CD4-positive, alpha-beta T cell treated with Interleukin-6 for 4 hours (primary cell): ENCODE results near the gene TRMT11.
"Not testable (repeated sequence)": the region's sequence is repeated elsewhere in the genome, so short reads cannot be mapped to it uniquely, and the experiment has no call there.

Experiments used
- DNase-seq: peaks from one replicate; pipeline ENCODE4 v3.0.0-alpha.2; 2020; ENCODE audit warnings: mixed read lengths

The TRMT11 gene

GRCh38 chr6:126048635-126049034 is 62.3 kb downstream of the TRMT11 start:
- DNase-seq = no peak

- no peak for DNase-seq
Observed at GRCh38 chr6:126050795-126051194, 64.5 kb downstream of the TRMT11 start.

DNA sequence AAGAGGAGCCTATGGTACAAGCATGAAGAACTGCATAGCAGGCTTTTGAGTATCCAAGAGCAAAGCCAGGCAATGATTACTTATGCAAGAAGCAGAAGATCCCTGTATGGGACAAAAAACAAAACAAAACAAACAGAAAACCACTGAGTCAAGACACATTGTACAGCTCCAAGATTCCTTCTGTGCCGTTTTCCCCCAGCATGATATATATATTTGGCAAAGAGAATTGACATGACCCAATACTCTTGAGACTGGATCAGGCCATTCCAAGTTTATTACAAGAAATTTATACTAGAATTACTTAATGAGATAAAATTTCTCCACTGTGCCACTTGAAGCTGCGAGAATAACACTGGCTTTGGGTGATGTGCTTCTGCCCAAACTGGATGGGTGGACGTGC is 65.5 kb downstream of the TRMT11 start:
- DNase-seq = no peak

DNA sequence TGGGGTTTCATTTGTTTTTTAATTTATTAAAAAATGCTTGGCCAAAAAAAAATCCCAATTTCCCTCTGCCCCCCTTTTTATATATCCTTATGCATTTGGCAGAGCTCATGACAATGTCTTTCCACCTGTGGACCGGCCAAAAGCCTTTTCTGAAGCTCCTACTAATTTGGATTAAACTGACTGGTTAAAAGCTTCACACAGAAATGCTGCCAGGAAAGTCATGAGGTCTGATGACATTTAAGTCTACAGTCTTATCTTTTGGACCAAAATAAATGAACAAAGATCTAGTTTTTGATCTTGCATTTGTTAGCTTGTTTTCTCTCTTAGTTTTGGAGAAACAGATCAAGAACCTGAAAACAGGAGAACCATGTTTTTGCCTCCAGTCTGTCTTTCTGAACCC is 66.1 kb downstream of the TRMT11 start:
- DNase-seq = no peak

DNA sequence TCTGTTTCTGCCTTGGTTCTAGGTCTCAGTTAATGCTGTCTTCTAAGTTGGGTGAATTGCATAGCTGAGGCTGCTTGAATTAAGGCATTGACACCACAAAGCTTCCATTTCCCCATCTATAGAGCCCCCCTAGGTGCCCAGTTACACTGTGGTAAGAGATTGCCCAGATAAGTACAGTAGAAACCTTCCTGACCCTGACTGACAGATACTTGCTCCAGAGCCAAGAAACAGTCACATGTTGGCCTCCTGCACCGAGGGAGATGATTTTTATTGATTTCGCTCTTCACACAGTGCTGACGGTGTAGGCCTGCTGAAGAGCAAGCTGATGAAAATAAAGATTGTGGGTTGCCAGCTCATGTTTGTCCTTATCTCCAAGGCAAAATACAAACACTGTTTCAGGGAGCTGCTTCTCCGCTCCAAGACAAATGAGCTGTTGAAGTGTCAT is 67.9 kb downstream of the TRMT11 start:
- no peak for DNase-seq

GRCh38 chr6:126054802-126055201 is 68.5 kb downstream of the TRMT11 start:
- no peak for DNase-seq

- no peak for DNase-seq
Observed at GRCh38 chr6:126055449-126055848, 69.1 kb downstream of the TRMT11 start.

DNA sequence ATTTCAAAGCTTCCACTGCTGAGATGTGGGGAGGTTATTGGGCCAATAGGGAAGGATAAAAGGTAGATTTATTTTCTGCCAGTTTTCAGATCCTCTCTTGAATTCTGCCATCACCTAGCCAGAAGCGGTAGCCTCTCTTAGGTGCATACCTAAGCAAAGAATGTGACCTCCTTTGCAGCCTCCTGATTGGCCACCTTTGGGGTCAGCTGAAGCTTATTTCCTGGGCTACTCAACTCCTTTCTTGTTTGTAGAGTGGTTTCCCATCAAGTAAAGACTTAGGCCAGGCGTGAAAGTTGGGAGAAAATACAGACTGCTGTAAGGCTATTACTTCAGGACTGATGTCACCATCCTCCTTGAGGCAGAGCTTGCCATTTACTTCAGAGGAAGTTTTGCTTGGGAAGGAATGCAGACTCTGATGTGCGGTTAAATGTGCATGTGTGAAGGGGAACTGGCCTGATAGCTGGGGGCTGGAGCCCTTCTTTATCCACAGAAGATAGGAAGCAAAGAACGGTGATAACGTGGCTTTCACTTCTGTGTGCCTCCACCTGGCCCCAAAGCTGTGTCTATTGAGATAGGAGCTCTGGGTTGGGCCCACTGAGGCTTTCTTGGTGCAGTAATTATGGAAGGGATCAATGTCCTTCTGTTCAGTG is 70.1 kb downstream of the TRMT11 start:
- DNase-seq = no peak

DNA sequence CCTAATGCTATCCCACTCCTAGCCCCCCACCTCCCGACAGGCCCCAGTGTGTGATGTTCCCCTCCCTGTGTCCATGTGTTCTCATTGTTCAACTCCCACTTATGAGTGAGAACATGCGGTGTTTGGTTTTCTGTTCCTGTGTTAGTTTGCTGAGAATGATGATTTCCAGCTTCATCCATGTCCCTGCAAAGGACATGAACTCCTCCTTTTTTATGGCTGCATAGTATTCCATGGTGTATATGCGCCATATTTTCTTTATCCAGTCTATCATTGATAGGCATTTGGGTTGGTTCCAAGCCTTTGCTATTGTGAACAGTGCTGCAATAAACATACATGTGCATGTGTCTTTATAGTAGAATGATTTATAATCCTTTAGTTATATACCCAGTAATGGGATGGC is 71.7 kb downstream of the TRMT11 start:
- DNase-seq = not testable (repeated sequence)

DNA sequence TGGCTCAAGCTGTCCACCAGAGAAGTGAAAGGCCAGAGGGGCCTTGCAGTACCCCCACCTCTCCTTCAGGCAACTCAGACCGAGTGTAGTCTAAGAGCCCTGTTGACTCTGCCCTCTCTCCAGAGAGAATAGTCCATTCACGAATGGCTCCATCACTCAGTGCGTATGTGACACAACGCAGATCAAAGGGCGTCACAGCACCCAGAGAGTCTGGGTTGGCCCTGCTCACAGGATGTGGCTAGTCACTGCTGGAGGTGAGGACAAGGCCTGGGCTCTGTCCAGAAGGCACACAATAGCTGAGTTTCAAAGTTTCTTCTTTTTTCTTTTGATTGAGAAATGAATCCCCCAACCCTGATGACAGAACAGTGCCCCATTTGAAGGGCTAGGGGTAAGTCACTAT is 74.1 kb downstream of the TRMT11 start:
- DNase-seq = no peak

GRCh38 chr6:126063512-126064146 is 77.3 kb downstream of the TRMT11 start:
- no peak for DNase-seq

GRCh38 chr6:126064257-126064747 is 78.0 kb downstream of the TRMT11 start:
- DNase-seq = no peak

DNA sequence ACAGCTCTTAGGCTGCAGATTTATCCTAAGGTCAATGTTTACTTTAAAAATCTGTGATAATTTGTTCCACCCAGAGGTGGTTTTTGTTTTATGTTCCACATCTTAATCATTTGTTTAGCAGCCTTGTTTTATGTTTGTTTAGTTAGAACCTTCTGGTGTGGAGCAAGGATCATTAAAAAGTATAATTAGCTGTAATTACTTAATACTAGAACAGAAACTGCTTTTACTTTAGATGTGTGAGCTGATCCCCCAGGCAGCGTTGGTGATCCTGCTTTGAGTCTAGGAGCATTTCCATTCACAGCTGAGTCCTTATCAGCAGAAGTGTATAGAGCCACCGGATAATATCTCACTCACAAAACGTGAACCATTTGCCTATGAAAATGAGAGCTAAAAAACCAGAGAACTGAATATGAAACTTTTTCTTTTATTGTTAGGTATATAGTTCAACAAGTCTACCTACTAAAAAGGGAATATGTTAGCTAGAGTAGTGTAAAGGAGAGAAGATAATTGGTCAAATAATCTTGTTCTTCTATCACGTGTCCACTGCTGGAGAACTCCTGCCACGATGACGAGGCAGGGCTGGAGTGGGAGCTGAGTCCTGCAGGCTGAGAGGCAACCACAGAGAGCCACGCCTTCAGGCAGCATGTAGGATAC is 78.5 kb downstream of the TRMT11 start:
- DNase-seq = no peak

DNA sequence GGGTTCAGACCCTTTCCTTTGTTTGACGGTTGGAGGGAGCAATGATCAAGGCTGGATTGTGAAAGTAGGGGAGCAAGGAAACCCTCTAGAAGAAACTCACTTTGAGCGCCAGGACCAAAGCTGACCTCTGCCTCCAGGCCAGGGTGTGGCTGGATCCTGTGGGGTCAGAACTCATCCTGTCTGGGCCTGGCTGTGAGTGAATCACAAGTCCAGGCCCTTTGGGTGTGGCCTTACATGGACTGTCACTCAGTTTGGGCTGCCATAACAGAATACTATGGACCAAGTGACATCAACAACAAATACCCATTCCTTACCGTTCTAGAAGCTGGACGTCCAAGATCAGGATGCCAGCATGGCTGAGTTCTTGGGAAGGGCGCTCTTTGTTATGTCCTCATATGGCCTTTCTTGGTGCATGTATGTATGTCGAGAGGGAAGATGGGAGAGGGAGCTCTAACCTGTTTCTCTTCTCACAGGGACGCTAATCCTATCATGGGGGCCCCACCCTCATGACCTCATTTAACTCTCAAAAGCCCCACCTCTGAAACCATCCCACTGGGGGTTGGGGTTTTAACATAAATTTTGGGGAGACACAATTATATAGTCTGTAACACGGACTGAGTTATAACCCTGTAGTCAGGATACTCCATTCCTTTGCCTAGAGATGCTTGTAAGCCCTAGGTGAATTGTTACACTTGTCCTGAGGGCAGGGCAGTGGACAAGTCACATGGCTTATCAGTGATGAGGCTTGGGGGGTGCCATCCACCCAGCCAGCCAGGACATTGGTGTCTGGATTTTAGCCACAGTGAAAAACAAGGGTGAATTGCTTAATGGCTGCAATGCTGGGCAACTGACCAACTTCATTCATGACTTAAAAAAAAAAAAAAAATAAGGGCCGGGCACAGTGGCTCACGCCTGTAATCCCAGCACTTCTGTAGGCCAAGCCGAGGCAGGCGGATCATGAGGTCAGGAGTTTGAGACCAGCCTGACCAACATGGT is 80.0 kb downstream of the TRMT11 start:
- no peak for DNase-seq

- DNase-seq = no peak
Observed at GRCh38 chr6:126067073-126067472, 80.7 kb downstream of the TRMT11 start.

DNA sequence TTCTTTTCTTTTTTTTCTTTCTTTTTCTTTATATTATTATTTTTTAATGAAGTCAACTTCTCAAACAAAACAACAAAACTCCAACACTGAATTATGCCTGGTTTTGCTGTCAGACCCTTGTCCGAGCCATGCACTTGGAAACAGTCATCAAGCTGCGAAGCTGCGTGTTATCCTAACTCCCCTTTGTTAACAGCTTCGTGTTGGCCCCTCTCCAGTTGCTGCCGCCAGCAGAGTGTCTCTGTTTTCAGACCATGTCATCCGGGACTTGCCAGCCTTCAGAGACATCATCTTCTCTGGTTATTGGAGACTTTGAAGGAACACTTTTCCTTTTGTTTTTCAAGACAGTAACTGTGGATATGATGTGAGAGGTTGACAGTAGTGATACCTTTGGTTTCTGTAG is 83.1 kb downstream of the TRMT11 start:
- no peak for DNase-seq

- no peak for DNase-seq
Observed at GRCh38 chr6:126071000-126071647, 84.8 kb downstream of the TRMT11 start.

GRCh38 chr6:126072172-126072571 is 85.8 kb downstream of the TRMT11 start:
- DNase-seq = no peak

GRCh38 chr6:126072834-126073233 is 86.5 kb downstream of the TRMT11 start:
- no peak for DNase-seq

- no peak for DNase-seq
Observed at GRCh38 chr6:126075335-126076071, 89.2 kb downstream of the TRMT11 start.

GRCh38 chr6:126076992-126077664 is 90.8 kb downstream of the TRMT11 start:
- DNase-seq = no peak
